ENCODE results near the gene EIF5A. TPM values are rescaled to one million over a fixed set of nuclear protein-coding genes. Genes with fewer than 3 reads are reported as not detected.
"Not testable (repeated sequence)": the region's sequence is repeated elsewhere in the genome, so short reads cannot be mapped to it uniquely, and the experiment has no call there.

EIF5A gene
- total RNA-seq, 2 donors from 2014 or later, result 493 to 836 TPM

DNA sequence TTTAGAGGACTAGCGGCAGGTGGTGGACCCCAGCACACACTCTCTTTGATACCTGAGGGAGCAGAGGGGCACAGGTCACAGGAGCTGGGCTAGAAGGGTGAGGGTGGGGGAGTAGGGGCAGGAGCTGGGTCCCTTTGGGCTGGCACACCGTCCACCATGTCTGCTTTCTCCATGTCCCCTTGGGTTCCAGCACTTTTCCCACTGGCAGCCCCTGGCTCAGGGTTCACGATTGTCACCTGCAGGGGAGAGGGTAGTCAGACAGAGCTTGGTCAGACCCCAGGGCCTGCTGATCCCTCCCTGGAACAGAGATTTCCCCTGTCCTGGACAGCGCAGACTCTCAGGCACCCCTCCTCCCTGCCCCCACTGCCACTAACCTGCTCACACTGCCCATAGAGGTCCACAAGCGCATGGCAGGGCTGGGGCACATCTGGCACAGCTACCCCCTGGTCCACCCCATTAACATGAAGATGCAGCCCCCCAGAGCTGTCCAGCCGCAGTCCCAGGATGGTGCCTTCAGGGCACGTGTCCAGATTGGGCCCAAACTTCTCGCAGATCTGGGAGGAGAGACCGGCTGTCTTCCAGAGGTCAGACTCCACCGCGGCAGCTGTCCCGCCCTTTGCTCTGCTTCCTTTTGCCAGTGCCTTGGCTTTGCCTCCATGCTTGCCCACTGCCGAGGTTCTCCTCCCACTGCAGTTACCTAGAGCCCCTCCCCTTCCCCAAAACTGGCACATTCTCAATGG lies 10.9 kb downstream of the EIF5A start:
- H3K9me3 Mint-ChIP-seq, result no peaks in the 10 kb centered on the region
- no peak for DNase-seq (ENCODE audit: low spot score in 2 of 2)
- peak overlapping the region in 1 of 2 donors; percentile 52 for H3K27ac Mint-ChIP-seq
- ATAC-seq, result no peak
- peaks cover 5 to 18% of the 10 kb centered on the region in 2 donors for H3K36me3 Mint-ChIP-seq

DNA sequence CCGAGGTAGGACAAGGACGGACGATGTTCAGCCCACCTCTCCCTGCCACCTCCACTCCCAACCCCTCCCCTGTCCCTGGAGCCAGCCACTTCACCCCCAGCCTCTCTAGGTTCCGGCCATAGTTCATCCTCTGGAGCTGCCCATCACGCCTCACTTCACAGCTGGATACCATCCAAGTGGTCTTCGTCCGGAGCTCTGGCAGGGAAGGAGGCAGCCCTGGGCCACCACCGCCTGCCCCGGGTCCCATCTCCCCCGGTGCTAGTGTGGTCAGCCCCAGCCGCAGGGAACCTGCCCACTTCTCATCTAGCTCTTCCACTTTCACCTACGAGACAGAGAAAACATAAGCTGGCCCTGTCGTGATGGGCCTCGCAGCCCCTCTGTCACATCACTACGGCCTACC lies 14.0 kb downstream of the EIF5A start:
- ATAC-seq (no peak), DNase-seq (ENCODE audit: low spot score in 2 of 2) (no peak)
- no peaks in the 10 kb centered on the region for H3K9me3 Mint-ChIP-seq
- H3K36me3 Mint-ChIP-seq, result peaks cover 2 to 5% of the 10 kb centered on the region in 2 donors
- H3K27ac Mint-ChIP-seq, result peak overlapping the region in 1 of 2 donors; percentile 25

DNA sequence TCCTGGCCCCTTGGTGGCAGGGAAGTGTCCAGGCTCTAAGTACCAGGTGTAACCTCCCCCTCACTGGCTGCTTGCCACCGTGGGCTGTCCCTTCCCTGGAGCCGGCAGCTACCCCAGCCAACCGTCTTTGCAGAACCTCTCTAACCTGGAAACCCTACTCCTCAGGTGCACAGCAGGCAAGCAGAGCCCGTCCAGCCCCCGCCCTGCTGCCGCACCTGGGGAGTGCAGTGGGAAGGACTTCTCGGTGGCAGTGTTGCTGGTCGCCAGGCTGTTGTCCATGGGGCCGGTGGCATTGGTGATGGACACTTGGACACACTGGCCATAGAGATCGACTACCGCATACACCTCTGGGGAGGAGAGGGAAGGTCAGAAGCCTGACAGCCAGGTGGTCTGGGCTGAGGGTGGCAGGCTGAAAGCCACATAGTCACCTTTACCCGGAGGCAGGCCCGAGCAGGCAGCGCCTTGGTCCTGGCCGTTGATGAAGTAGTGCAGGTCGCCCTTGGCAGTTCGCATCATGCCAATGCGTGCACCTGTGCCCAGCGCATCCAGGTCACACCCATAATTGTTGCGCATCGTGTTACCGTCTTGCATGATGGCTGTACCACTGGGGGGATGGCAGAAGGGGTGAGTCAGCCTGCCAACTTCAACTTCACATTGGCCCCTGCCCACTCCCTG lies 15.2 kb downstream of the EIF5A start:
- ATAC-seq, result no peak
- H3K27ac Mint-ChIP-seq, result peak overlapping the region; percentile 36 to 56
- no peak for DNase-seq (ENCODE audit: low spot score in 2 of 2)
- peaks cover 0 to 5% of the 10 kb centered on the region in 2 donors for H3K36me3 Mint-ChIP-seq
- H3K9me3 Mint-ChIP-seq, result no peaks in the 10 kb centered on the region

DNA sequence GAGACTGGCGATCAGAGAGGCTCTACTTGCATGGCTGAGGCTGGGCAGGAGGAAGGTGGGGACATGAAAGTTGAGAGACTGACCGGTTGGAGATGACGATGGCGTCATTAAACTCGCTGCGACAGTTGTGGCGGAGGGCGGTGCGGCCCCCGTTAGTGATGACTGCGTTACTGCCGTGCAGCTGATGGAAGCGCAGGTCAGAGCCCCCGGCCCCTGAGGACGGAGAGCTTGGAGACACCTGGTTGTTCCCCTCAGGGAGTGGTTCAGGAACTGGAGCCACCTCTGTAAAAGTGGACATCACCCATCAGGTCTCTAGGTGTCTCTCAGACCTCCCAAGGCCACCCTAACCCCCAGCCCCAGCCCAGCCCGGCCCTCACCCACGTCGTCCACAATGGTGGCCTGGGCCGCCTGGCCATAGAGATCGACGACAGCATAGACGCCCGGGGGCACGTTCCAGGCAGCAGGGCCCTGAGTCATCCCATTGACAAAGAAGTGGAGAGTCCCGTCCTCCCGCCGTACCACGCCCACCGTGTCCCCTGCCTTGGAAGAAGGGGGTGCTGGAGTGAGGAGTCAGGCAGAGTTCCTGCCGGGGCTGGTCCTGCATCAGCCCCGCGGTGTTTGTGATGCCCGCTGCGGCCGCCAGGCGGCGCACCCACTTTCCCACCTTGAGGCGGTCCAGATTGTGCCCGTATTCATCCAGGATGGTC lies 16.5 kb downstream of the EIF5A start:
- H3K9me3 Mint-ChIP-seq, result no peaks in the 10 kb centered on the region
- peak; percentile 62 to 64 for ATAC-seq
- H3K27ac Mint-ChIP-seq, result no peak overlapping the region
- peak; percentile 73 to 84 for DNase-seq (ENCODE audit: low spot score in 2 of 2)
- peaks cover 0 to under 1% of the 10 kb centered on the region in 2 donors for H3K36me3 Mint-ChIP-seq

DNA sequence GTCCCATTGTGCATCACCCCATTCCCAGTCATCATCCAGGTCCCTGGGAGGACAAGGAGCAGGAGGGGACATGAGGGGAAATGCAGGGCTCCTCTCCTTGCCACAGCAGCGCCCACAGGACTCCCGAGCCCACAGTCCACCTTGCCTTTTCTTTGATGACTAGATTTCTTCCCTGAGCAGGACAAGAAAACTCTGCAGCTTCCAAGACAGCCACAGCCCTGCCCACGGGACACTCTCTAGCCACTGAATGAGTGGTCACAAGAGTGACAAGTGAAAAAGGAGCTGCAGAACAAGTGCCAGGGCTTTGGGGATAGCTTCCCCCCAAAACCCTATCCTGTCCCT lies 17.0 kb downstream of the EIF5A start:
- H3K27ac Mint-ChIP-seq, result no peak overlapping the region
- DNase-seq (ENCODE audit: low spot score in 2 of 2) (no peak), ATAC-seq (no peak)
- no peaks in the 10 kb centered on the region for H3K36me3 Mint-ChIP-seq
- H3K9me3 Mint-ChIP-seq, result no peaks in the 10 kb centered on the region

DNA sequence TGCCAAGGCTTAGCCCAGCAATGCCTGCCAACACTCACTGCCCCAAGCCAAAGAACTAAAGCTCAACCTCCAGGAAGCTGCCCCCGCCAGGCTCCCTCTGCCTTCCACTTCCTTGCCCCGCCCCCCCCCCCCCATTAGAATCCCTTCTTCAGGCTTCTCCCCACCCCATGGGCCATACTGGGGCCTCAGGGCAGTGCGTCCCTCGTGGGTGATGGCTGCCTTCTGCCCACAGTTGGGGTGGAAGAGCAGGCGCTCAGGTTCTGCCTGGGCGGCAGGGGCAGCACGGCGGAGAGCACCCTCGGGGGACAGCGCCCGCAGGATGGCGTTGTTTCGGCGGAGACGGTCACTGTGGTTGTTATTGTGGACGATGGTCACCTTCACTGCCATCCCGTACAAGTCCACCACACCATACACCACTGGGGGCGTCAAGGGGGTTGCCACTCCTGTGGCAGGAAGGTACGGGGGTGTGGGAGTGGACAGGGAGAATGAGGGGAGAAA lies 17.7 kb downstream of the EIF5A start:
- DNase-seq (ENCODE audit: low spot score in 2 of 2) (no peak), ATAC-seq (no peak)
- H3K9me3 Mint-ChIP-seq, result no peaks in the 10 kb centered on the region
- H3K27ac Mint-ChIP-seq, result peak overlapping the region in 1 of 2 donors; percentile 72
- no peaks in the 10 kb centered on the region for H3K36me3 Mint-ChIP-seq

DNA sequence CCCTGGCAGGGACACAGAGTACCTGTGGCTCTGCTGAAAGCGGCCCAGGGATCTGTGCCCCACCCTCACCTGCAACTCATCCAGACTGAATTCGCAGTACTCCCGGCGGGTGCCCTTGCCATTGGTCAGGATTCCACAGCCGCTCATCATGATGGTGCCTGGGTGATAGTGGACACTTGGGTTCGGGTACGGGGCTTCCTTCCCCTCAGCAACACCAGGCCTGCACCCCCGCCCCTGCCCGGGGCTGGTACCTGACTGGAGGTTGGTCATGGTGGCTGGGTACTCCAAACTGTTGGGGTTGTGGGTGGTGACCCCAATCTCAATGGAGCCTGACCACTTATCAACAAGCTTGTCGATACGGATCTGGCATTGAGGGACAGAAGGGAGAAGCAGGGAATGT lies 18.8 kb downstream of the EIF5A start:
- DNase-seq (ENCODE audit: low spot score in 2 of 2) (peak in 1 of 2 donors; percentile 53), ATAC-seq (no peak)
- H3K36me3 Mint-ChIP-seq, result no peaks in the 10 kb centered on the region

DNA sequence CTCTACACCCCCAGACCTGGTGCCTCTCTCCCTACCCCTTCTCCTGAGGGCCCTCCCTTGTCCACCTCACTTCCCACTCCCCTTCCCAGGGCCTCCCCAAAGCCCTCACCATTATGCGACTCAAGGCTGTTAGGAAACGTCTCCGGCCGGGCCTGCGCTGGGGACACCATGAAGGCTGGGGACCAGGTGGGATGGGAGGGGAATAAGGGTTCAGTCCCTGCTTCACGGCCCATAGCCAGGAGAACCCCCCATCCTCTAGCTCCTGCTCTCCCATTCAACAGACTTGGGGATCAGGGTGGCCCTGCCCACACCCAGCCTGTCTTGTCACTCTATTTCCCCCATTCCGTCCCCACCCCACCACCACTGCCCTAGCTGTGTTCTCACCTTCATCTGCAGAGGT lies 19.6 kb downstream of the EIF5A start:
- DNase-seq (ENCODE audit: low spot score in 2 of 2) (no peak), ATAC-seq (no peak)
- Mint-ChIP-seq H3K27ac (no peak overlapping the region), H3K9me3 (no peaks in the 10 kb centered on the region), H3K36me3 (no peaks in the 10 kb centered on the region)

More for the DNA sequence above, 18.8 kb downstream of the EIF5A start:
- Mint-ChIP-seq H3K9me3 (no peaks in the 10 kb centered on the region), H3K27ac (peak overlapping the region in 1 of 2 donors; percentile 50)

DNA sequence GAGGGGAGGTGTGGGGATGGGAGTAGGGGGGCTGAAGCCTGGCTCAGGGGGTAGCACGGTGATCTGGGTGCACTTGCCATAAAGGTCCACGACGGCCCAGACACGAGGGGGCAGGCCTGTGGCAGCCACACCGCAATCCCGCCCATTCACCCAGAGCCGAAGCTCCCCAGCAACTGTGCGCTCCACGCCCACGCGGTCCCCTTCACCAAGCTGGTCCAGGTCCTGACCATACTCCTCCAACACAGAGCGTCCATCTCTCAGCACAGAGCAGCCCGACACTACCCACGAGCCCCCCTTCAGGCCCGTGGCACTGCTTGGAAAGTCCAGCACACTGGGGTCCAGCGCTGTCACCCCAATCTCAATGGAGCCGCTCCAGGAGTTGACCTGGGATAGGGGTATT lies 20.1 kb downstream of the EIF5A start:
- Mint-ChIP-seq H3K27ac (peak overlapping the region in 1 of 2 donors; percentile 88), H3K36me3 (no peaks in the 10 kb centered on the region), H3K9me3 (no peaks in the 10 kb centered on the region)
- DNase-seq (ENCODE audit: low spot score in 2 of 2) (peak in 1 of 2 donors; percentile 56), ATAC-seq (no peak)

DNA sequence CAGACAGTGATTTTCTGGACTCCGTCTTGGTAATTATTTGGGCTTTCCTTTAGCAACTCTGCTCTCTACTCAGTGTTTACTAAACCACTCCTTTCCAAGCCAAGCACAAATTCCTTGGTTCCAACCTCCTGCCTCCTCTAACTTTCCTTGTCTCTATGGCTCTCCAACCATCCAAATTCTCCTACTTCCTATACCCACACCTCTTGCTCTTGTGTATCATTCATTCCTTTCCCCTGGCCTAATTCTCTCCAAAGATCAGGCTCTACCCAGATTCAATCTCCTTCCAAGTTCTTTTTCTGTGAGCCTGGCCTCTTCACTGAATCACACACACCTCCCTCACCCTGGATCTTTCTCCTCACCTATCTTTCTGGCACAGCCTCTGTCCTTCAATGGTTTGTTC lies 20.6 kb downstream of the EIF5A start:
- ATAC-seq (no peak), DNase-seq (ENCODE audit: low spot score in 2 of 2) (no peak)
- no peaks in the 10 kb centered on the region for H3K9me3 Mint-ChIP-seq
- no peaks in the 10 kb centered on the region for H3K36me3 Mint-ChIP-seq
- H3K27ac Mint-ChIP-seq, result peak overlapping the region; percentile 88 to 96

DNA sequence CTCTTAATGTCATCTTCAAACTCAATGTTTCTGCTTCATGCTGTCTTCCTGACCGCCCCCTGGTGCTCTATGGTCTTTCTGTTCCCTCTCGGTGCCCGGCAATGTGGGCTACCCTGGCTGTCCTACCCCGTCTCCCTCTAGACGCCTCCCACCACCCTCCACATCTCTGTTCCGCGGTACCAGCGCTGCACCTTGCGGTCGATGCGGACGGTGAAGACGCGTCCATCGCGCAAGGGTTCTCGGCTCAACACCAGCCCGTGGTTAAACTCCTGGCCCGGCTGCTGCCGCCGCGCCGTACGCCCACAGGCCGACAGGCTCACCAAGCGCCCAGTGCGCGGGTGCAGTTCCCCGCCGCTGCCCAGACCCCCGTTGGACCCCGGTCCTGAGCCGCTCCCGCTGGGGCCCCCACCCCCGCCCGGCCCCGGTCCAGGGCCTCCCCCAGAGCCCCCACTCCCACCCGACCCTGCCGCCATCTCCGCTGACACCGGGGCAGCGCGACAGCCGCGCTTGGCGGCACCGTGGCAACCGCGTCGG lies 21.5 kb downstream of the EIF5A start, which contains the start of gene NEURL4:
TSS of gene NEURL4 (minus strand) at position 496 of the 534 bp plus-strand sequence. CDS start at position 473, 23 bp downstream.
- H3K27ac Mint-ChIP-seq, result peak within 1 kb of the TSS; percentile 88 to 96
- DNase-seq (ENCODE audit: low spot score in 2 of 2) (peak in 1 of 2 donors; percentile 74), ATAC-seq (peak; percentile 12 to 15)
- H3K36me3 Mint-ChIP-seq, result no peaks in the 10 kb centered on the region
- no peaks in the 10 kb centered on the region for H3K9me3 Mint-ChIP-seq

DNA sequence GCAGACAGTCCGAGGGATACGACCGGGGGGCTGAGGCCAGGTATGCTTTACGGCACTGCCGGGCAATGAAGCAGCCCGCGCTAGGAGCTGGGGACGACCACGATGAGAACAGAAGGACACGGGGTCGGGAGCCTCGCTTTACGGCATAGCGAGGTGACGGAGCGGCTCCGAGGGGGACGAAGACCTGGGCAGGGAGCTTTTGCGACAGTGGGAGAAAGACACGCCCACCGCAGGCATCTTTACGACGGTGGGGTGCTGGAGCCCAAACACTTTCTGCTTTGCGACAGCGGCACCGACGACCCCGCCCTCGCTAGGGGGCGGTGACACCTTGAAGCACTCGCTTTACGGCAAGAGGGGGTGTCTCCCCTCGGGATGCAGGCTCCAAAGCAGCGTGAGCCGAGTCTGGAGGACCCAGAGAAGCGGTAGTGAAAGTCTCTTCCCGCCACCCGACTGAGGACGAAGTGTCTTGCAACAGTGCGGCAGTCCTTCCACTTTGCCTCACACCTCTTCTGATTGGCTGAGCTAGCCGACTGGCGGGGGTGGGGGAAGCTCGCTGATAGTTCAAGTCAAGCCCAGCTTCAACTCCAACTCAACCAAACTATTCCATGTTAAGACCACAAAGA lies 22.1 kb downstream of the EIF5A start:
- Mint-ChIP-seq H3K36me3 (no peaks in the 10 kb centered on the region), H3K27ac (peak overlapping the region; percentile 88), H3K9me3 (no peaks in the 10 kb centered on the region)
- DNase-seq (ENCODE audit: low spot score in 2 of 2) (peak; percentile 94 to 95), ATAC-seq (peak; percentile 63 to 76)

DNA sequence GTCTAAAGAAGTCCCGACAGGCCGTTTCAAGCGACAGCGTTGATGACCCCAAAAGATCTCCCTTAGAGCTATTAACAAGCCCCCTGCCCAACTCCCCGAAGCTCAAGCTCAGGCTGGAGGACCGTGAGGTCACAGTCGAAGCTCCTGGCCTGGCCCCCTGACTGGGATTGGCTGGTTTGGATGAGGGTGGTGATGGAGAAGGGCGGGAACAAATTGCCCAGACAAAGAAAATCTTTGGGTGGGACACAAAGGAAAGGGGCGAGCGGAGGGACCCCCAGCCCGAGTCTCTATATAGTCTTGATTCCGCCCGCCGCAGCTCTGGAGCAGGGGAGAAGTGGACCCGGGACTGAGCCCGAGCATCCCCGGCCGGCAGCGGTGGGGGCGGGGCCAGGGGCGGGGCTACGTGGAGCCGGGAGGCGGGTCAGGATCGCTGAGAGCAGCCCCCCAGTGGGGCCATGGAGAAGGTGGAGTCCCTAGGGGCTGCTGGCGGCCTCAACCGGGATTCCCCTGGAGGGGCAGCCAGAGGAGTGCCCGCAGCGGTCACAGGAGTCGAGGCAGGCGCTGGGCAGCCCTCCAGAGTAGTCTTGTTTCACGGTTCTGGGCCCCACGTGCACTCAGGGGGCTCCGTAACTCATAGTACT lies 22.7 kb downstream of the EIF5A start:
- H3K36me3 Mint-ChIP-seq, result no peaks in the 10 kb centered on the region
- H3K27ac Mint-ChIP-seq, result peak overlapping the region; percentile 88
- ATAC-seq (peak; percentile 82 to 84), DNase-seq (ENCODE audit: low spot score in 2 of 2) (peak; percentile 80 to 89)
- no peaks in the 10 kb centered on the region for H3K9me3 Mint-ChIP-seq

DNA sequence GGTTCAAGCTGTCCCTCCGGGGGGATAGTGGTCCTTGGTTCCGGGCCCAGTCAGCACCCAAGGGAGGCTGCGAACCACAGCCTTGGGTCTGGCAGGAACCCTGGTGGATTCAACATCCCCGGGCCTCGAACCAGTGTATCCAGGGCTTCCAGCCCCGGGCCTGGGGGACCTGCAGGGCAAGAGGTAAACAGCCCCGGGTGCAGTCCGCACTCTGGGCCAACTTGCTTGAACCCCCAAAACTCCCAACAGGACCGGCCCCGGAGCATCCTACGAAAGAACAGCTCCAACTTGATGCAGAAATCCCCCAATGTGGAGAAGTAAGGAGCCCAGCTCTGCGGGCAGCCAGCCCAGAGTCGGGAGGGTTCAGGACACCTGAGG lies 23.2 kb downstream of the EIF5A start:
- no peaks in the 10 kb centered on the region for H3K9me3 Mint-ChIP-seq
- H3K36me3 Mint-ChIP-seq, result no peaks in the 10 kb centered on the region
- DNase-seq (ENCODE audit: low spot score in 2 of 2) (no peak), ATAC-seq (no peak)
- H3K27ac Mint-ChIP-seq, result peak overlapping the region; percentile 48 to 88

DNA sequence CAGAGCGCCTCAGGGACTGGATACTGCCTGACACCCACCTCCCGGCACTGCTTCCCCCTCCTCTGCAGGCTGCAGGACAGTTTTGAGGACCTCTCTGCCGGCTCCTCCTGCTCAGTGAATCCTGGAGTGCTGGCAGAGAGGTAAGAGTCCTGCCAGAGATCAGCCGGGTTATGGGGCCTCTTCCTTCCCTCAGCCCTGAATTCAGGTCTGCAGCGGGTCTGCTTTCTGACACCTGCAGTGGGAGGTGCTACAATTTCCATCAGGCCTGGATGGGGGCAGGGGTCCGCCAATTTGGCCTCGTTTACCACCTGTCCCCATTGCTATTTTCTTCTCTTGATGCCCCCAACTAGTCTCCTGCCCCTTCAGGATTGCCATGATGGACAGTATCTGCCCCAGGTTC lies 24.7 kb downstream of the EIF5A start:
- no peak for ATAC-seq
- Mint-ChIP-seq H3K36me3 (peaks cover 4 to 9% of the 10 kb centered on the region in 2 donors), H3K9me3 (no peaks in the 10 kb centered on the region), H3K27ac (peak overlapping the region; percentile 4 to 40)
- no peak for DNase-seq (ENCODE audit: low spot score in 2 of 2)

DNA sequence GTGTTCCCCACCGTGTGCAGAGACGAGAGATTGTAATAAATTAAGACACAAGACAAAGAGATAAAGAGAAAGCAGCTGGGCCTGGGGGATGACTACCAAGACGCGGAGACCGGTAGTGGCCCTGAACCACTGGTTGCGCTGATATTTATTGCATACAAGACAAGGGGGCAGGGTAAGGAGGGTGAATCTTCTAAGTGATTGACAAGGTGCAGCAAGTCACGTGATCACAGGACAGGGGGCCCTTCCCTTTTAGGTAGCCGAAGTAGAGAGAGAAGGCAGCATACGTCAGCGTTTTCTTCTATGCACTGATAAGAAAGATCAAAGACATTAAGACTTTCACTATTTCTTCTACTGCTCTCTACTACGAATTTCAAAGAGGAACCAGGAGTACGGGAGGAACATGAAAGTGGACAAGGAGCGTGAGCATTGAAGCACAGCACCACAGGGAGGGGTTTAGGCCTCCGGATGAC lies 25.2 kb downstream of the EIF5A start:
- peak overlapping the region; percentile 24 to 40 for H3K27ac Mint-ChIP-seq
- not testable (repeated sequence) for H3K9me3 Mint-ChIP-seq, ATAC-seq
- peak in 1 of 2 donors; percentile 65 for DNase-seq (ENCODE audit: low spot score in 2 of 2)
- peaks cover 9 to 14% of the 10 kb centered on the region in 2 donors for H3K36me3 Mint-ChIP-seq

Measured in activated naive CD4-positive, alpha-beta T cell treated with anti-CD3 and anti-CD28 coated beads, Interleukin-2, amount 50 U/mL, for 72 hours (primary cell).